A673 (cell line): ENCODE data around the gene CAMK2A. TPM values are rescaled to one million over a fixed set of nuclear protein-coding genes. Genes with fewer than 3 reads are reported as not detected.

Source experiments
- BruUV-seq: library from RNA; stranded (reverse); fragments of 400-500 nt; replicated peaks from 2 replicates; lab custom pipeline; 2021; lab: Mats Ljungman, UMichigan
- CTCF ChIA-PET: fragments of 300-600 bp; sonication (Branson Sonifier 250); formaldehyde crosslinking; loops from one replicate; lab custom pipeline; 2022; ENCODE audit warnings: antibody characterized with exemption; lab: Charles Lee
- POLR2A ChIA-PET: fragments of 300-600 bp; sonication (Branson Sonifier 250); formaldehyde crosslinking; loops from one replicate; lab custom pipeline; 2022; ENCODE audit warnings: antibody characterized with exemption; ENCODE audit not compliant: low non-redundant PET; lab: Charles Lee
- DNase-seq: peaks from one replicate; pipeline ENCODE4 v3.0.0-alpha.2; 2015; ENCODE audit warnings: low spot score
- H3K27ac ChIP-seq: fragments of 200-600 bp; sonication (generic); 2 replicates; pipeline ENCODE4 v1.5.1; 2016; ENCODE audit warnings: mixed run types, low read depth, mild to moderate bottlenecking, mixed read lengths, antibody characterized with exemption, low read length; ENCODE audit not compliant: poor library complexity, severe bottlenecking
- H3K27me3 ChIP-seq: fragments of 200-600 bp; sonication (generic); replicated peaks from 2 replicates; pipeline ENCODE4 v1.6.1; 2017; ENCODE audit warnings: mixed run types, low read depth, mild to moderate bottlenecking, mixed read lengths, antibody characterized with exemption, low read length; ENCODE audit not compliant: insufficient read depth, poor library complexity
- H3K36me3 ChIP-seq: fragments of 200-600 bp; sonication (generic); 2 replicates; pipeline ENCODE4 v1.6.1; 2016; ENCODE audit warnings: mixed run types, mild to moderate bottlenecking, mixed read lengths, antibody characterized with exemption, low read length; ENCODE audit not compliant: insufficient read depth, poor library complexity, severe bottlenecking
- H3K4me1 ChIP-seq: fragments of 200-600 bp; sonication (generic); 2 replicates; pipeline ENCODE4 v1.6.1; 2017; ENCODE audit warnings: mixed run types, mild to moderate bottlenecking, mixed read lengths, antibody characterized with exemption, low read length; ENCODE audit not compliant: insufficient read depth, poor library complexity, severe bottlenecking
- H3K4me3 ChIP-seq: fragments of 200-600 bp; sonication (generic); 2 replicates; pipeline ENCODE4 v1.5.1; 2016; ENCODE audit warnings: low read depth, mixed run types, mild to moderate bottlenecking, mixed read lengths, low read length; ENCODE audit not compliant: poor library complexity, severe bottlenecking
- H3K9me3 ChIP-seq: fragments of 200-600 bp; sonication (generic); 2 replicates; pipeline ENCODE4 v1.6.1; 2016; ENCODE audit warnings: mixed run types, low read depth, mild to moderate bottlenecking, mixed read lengths, antibody characterized with exemption, low read length; ENCODE audit not compliant: poor library complexity, severe bottlenecking
- CTCF ChIP-seq: fragments of 300-800, 200-600 bp; sonication (generic); conservative IDR thresholded peaks from 2 replicates; pipeline ENCODE4 v1.5.1; 2017; ENCODE audit warnings: low read depth, mild to moderate bottlenecking, antibody characterized with exemption, low read length, moderate library complexity, mixed read lengths
- EZH2 ChIP-seq: fragments of 200-600 bp; sonication (generic); IDR thresholded peaks from 2 replicates; pipeline ENCODE4 v1.6.1; 2017; ENCODE audit warnings: borderline replicate concordance, low read depth, mild to moderate bottlenecking, mixed read lengths, antibody characterized with exemption, low read length; ENCODE audit not compliant: poor library complexity, severe bottlenecking
- intact Hi-C: fragments of 100-400 bp; cut with micrococcal nuclease; formaldehyde crosslinking; loops from one replicate; pipeline ENCODE4 v1.10.0; 2022; ENCODE audit not compliant: unreplicated experiment
- total RNA-seq: library from RNA; stranded (reverse); gene quantifications from 2 replicates; pipeline ENCODE4 v1.2.3, GENCODE V29; 2021

CAMK2A gene
- total RNA-seq, 1 experiment from 2014 or later = not detected

GRCh38 chr5:150293091-150293941, 3.7 kb upstream of the CAMK2A start:
- Histone ChIP-seq H3K9me3 (no peaks in the 10 kb centered on the region), H3K4me3 (no peak overlapping the region), H3K27me3 (no peaks in the 10 kb centered on the region), H3K4me1 (peaks cover 11% of the 10 kb centered on the region), H3K27ac (no peak overlapping the region), H3K36me3 (no peaks in the 10 kb centered on the region)
- TF ChIP-seq CTCF (no peak), EZH2 (no peak)
- ChIA-PET POLR2A (no interaction called here), CTCF (no interaction called here)
- no TSS peak for BruUV-seq
- DNase-seq = no peak
- intact Hi-C loops = no loop called here

- no TSS peak for BruUV-seq
- intact Hi-C loops = no loop called here
- no peaks in the 10 kb centered on the region for H3K27me3 ChIP-seq
- DNase-seq = peak; percentile 35
- TF ChIP-seq CTCF = no peak
- no peak for TF ChIP-seq EZH2
- H3K4me3 ChIP-seq = no peak overlapping the region
- ChIA-PET CTCF (no interaction called here), POLR2A (no interaction called here)
- H3K9me3 ChIP-seq = no peaks in the 10 kb centered on the region
- no peak overlapping the region for H3K27ac ChIP-seq
- peaks cover 11% of the 10 kb centered on the region for H3K4me1 ChIP-seq
- no peaks in the 10 kb centered on the region for H3K36me3 ChIP-seq
These were observed 2.1 kb upstream of the CAMK2A start for GRCh38 chr5:150291388-150292385.

GRCh38 chr5:150288791-150289190, 782 bp downstream of the CAMK2A start:
- Histone ChIP-seq H3K27ac (no peak overlapping the region), H3K4me3 (no peak overlapping the region), H3K4me1 (no peaks in the 10 kb centered on the region), H3K36me3 (no peaks in the 10 kb centered on the region), H3K27me3 (no peaks in the 10 kb centered on the region), H3K9me3 (no peaks in the 10 kb centered on the region)
- ChIA-PET POLR2A (no interaction called here), CTCF (no interaction called here)
- TF ChIP-seq CTCF (no peak), EZH2 (no peak)
- DNase-seq = no peak
- intact Hi-C loops = no loop called here
- BruUV-seq = no TSS peak
